Astrocyte (in vitro differentiated cells and primary cell): ENCODE data around the gene FGF19. TPM values are rescaled to one million over a fixed set of nuclear protein-coding genes. Genes with fewer than 3 reads are reported as not detected.

Source experiments
- DNase-seq: peaks from one replicate; pipeline ENCODE4 v3.0.0-alpha.2; 2010; ENCODE audit warnings: low read depth
- FAIRE-seq: peaks from 2 replicates; lab custom pipeline; 2011; peaks lifted over from hg19 to GRCh38; lab: Jason Lieb, UNC
- H2AFZ ChIP-seq: 2 replicates; pipeline ENCODE4 v1.6.0; 2012; ENCODE audit warnings: low read depth, low read length, inconsistent platforms
- H3K27ac ChIP-seq: 2 replicates; pipeline ENCODE4 v1.5.1; 2011; ENCODE audit warnings: low read depth, low read length, inconsistent platforms
- H3K27me3 ChIP-seq: 2 replicates; pipeline ENCODE4 v1.6.0; 2011; ENCODE audit warnings: low read length, inconsistent platforms; ENCODE audit not compliant: insufficient read depth
- H3K36me3 ChIP-seq: 2 replicates; pipeline ENCODE4 v1.5.1; 2011; ENCODE audit warnings: low read length, inconsistent platforms; ENCODE audit not compliant: insufficient read depth
- H3K4me1 ChIP-seq: 2 replicates; pipeline ENCODE4 v1.5.1; 2011; ENCODE audit warnings: low read length, inconsistent platforms; ENCODE audit not compliant: insufficient read depth
- H3K4me2 ChIP-seq: 2 replicates; pipeline ENCODE4 v1.6.0; 2012; ENCODE audit warnings: low read length, inconsistent platforms
- H3K4me3 ChIP-seq: 2 replicates; pipeline ENCODE4 v1.5.1; 2011; ENCODE audit warnings: low read depth, mild to moderate bottlenecking, low read length, inconsistent platforms; ENCODE audit not compliant: insufficient read depth
- H3K79me2 ChIP-seq: 2 replicates; pipeline ENCODE4 v1.6.0; 2012; ENCODE audit warnings: mild to moderate bottlenecking, low read length, inconsistent platforms; ENCODE audit not compliant: insufficient read depth
- H3K9ac ChIP-seq: 2 replicates; pipeline ENCODE4 v1.6.0; 2012; ENCODE audit warnings: mild to moderate bottlenecking, low read length, inconsistent platforms
- H3K9me3 ChIP-seq: 2 replicates; pipeline ENCODE4 v1.5.1; 2012; ENCODE audit warnings: low read depth, mild to moderate bottlenecking, low read length, inconsistent platforms; ENCODE audit not compliant: insufficient read depth
- H4K20me1 ChIP-seq: 2 replicates; pipeline ENCODE4 v1.6.0; 2012; ENCODE audit warnings: low read length, inconsistent platforms; ENCODE audit not compliant: insufficient read depth
- H3K27ac Mint-ChIP-seq: one replicate; pipeline ENCODE4 v1.8.0; 2021; ENCODE audit warnings: mild to moderate bottlenecking, mixed read lengths; ENCODE audit not compliant: unreplicated experiment
- H3K27me3 Mint-ChIP-seq: one replicate; pipeline ENCODE4 v1.8.0; 2021; ENCODE audit warnings: low read depth, mixed read lengths; ENCODE audit not compliant: unreplicated experiment
- H3K36me3 Mint-ChIP-seq: one replicate; pipeline ENCODE4 v1.8.0; 2021; ENCODE audit warnings: low read depth, mixed read lengths; ENCODE audit not compliant: unreplicated experiment
- H3K4me1 Mint-ChIP-seq: one replicate; pipeline ENCODE4 v1.8.0; 2021; ENCODE audit warnings: low read depth, mixed read lengths; ENCODE audit not compliant: unreplicated experiment
- H3K4me3 Mint-ChIP-seq: one replicate; pipeline ENCODE4 v1.8.0; 2021; ENCODE audit warnings: mild to moderate bottlenecking, moderate library complexity, mixed read lengths; ENCODE audit not compliant: unreplicated experiment
- H3K9me3 Mint-ChIP-seq: one replicate; pipeline ENCODE4 v1.8.0; 2021; ENCODE audit warnings: mild to moderate bottlenecking, mixed read lengths; ENCODE audit not compliant: unreplicated experiment
- CTCF ChIP-seq: IDR thresholded peaks from 2 replicates; pipeline ENCODE4 v1.5.1; 2011; ENCODE audit warnings: low read depth, mild to moderate bottlenecking, inconsistent platforms, low read length, moderate library complexity; ENCODE audit not compliant: insufficient read depth
- EZH2 ChIP-seq: IDR thresholded peaks from 2 replicates; pipeline ENCODE4 v1.6.1; 2012; ENCODE audit warnings: mild to moderate bottlenecking, low read length, inconsistent platforms; ENCODE audit not compliant: insufficient read depth
- total RNA-seq: library from RNA; stranded (reverse); gene quantifications from 2 replicates; pipeline ENCODE4 v1.2.1, GENCODE V29; 2021

Gene FGF19
- total RNA-seq, 1 donor from 2014 or later, result not detected

GRCh38 chr11:69662021-69662698 lies 41.7 kb downstream of the FGF19 start:
- Mint-ChIP-seq H3K4me3 (no peak overlapping the region), H3K36me3 (peaks cover 22% of the 10 kb centered on the region), H3K4me1 (peaks cover 8% of the 10 kb centered on the region), H3K9me3 (no peaks in the 10 kb centered on the region), H3K27ac (no peak overlapping the region), H3K27me3 (peaks cover 6% of the 10 kb centered on the region)
- H3K4me3 ChIP-seq, result no peak overlapping the region
- H3K27ac ChIP-seq, result no peak overlapping the region
- H2AFZ ChIP-seq, result no peak overlapping the region
- peaks cover 3% of the 10 kb centered on the region for H3K36me3 ChIP-seq
- no peak for FAIRE-seq
- DNase-seq, result no peak
- H3K79me2 ChIP-seq, result peaks cover under 1% of the 10 kb centered on the region
- no peaks in the 10 kb centered on the region for H3K9me3 ChIP-seq
- TF ChIP-seq CTCF (peak; percentile 26), EZH2 (no peak)
- no peak overlapping the region for H3K9ac ChIP-seq
- H3K4me2 ChIP-seq, result no peak overlapping the region
- peaks cover 4% of the 10 kb centered on the region for H4K20me1 ChIP-seq
- no peaks in the 10 kb centered on the region for H3K27me3 ChIP-seq
- peaks cover 13% of the 10 kb centered on the region for H3K4me1 ChIP-seq

GRCh38 chr11:69661413-69661715 lies 42.5 kb downstream of the FGF19 start:
- Mint-ChIP-seq H3K9me3 (no peaks in the 10 kb centered on the region), H3K27ac (no peak overlapping the region), H3K4me1 (peaks cover 8% of the 10 kb centered on the region), H3K36me3 (peaks cover 22% of the 10 kb centered on the region), H3K4me3 (no peak overlapping the region), H3K27me3 (peaks cover 6% of the 10 kb centered on the region)
- Histone ChIP-seq H2AFZ (no peak overlapping the region), H3K4me3 (no peak overlapping the region), H3K27me3 (no peaks in the 10 kb centered on the region), H3K9ac (no peak overlapping the region), H3K9me3 (no peaks in the 10 kb centered on the region), H4K20me1 (peaks cover 3% of the 10 kb centered on the region), H3K36me3 (peaks cover 2% of the 10 kb centered on the region), H3K4me1 (peaks cover 13% of the 10 kb centered on the region), H3K79me2 (no peaks in the 10 kb centered on the region), H3K4me2 (no peak overlapping the region), H3K27ac (no peak overlapping the region)
- no peak for TF ChIP-seq EZH2
- no peak for TF ChIP-seq CTCF
- DNase-seq (no peak), FAIRE-seq (no peak)

GRCh38 chr11:69660001-69660500 lies 43.8 kb downstream of the FGF19 start:
- Histone ChIP-seq H3K79me2 (no peaks in the 10 kb centered on the region), H3K27ac (no peak overlapping the region), H3K9me3 (no peaks in the 10 kb centered on the region), H3K4me1 (peaks cover 13% of the 10 kb centered on the region), H2AFZ (no peak overlapping the region), H3K36me3 (peaks cover 2% of the 10 kb centered on the region), H4K20me1 (peaks cover 7% of the 10 kb centered on the region), H3K9ac (no peak overlapping the region), H3K4me3 (no peak overlapping the region), H3K27me3 (no peaks in the 10 kb centered on the region), H3K4me2 (no peak overlapping the region)
- peaks cover 8% of the 10 kb centered on the region for H3K4me1 Mint-ChIP-seq
- DNase-seq (no peak), FAIRE-seq (no peak)
- H3K9me3 Mint-ChIP-seq, result no peaks in the 10 kb centered on the region
- TF ChIP-seq EZH2, result no peak
- TF ChIP-seq CTCF, result no peak
- H3K4me3 Mint-ChIP-seq, result no peak overlapping the region
- H3K36me3 Mint-ChIP-seq, result peaks cover 17% of the 10 kb centered on the region
- H3K27me3 Mint-ChIP-seq, result peaks cover 6% of the 10 kb centered on the region
- no peak overlapping the region for H3K27ac Mint-ChIP-seq
